Small intestine (tissue), 7 donors: Measurements from ENCODE around the gene BCAR3. TPM values are rescaled to one million over a fixed set of nuclear protein-coding genes. Genes with fewer than 3 reads are reported as not detected.
"Not testable (repeated sequence)": the region's sequence is repeated elsewhere in the genome, so short reads cannot be mapped to it uniquely, and the experiment has no call there.

Experiments
- DNase-seq, 2 donors: peaks; one replicate each; pipeline versions ENCODE4 v3.0.0 to v3.0.0-alpha.2; 2013
- FAIRE-seq: peaks from 2 replicates; lab custom pipeline; 2012; peaks lifted over from hg19 to GRCh38; lab: Jason Lieb, UNC
- H3K27ac ChIP-seq, 3 donors: one replicate each; pipeline ENCODE4 v1.5.1; 2013; ENCODE audit warnings: low read length in 2 of 3, mild to moderate bottlenecking in 2 of 3, control low read depth in 1 of 3, inconsistent platforms in 1 of 3, low read depth in 1 of 3, moderate library complexity in 1 of 3
- H3K27me3 ChIP-seq, 3 donors: one replicate each; pipeline ENCODE4 v1.6.1; 2013; ENCODE audit warnings: low read length in 3 of 3, inconsistent platforms in 1 of 3; ENCODE audit not compliant: control insufficient read depth in 3 of 3, insufficient read depth in 3 of 3
- H3K36me3 ChIP-seq, 3 donors: one replicate each; pipeline ENCODE4 v1.6.1; 2013; ENCODE audit warnings: low read length in 3 of 3, inconsistent platforms in 1 of 3, low read depth in 1 of 3, mild to moderate bottlenecking in 1 of 3, moderate library complexity in 1 of 3; ENCODE audit not compliant: control insufficient read depth in 3 of 3, insufficient read depth in 2 of 3
- H3K4me1 ChIP-seq, 3 donors: one replicate each; pipeline ENCODE4 v1.6.1; 2013; ENCODE audit warnings: low read length in 2 of 3, inconsistent platforms in 1 of 3, low read depth in 1 of 3, mild to moderate bottlenecking in 1 of 3, moderate library complexity in 1 of 3; ENCODE audit not compliant: control insufficient read depth in 3 of 3, insufficient read depth in 2 of 3
- H3K4me3 ChIP-seq, 3 donors: one replicate each; pipeline ENCODE4 v1.5.1; 2013; ENCODE audit warnings: low read length in 3 of 3, control low read depth in 1 of 3, inconsistent platforms in 1 of 3, low read depth in 1 of 3, mild to moderate bottlenecking in 1 of 3, moderate library complexity in 1 of 3
- H3K9me3 ChIP-seq, 2 donors: one replicate each; pipeline ENCODE4 v1.6.1; 2013; ENCODE audit warnings: low read depth in 1 of 2, low read length in 1 of 2; ENCODE audit not compliant: control insufficient read depth in 2 of 2, insufficient read depth in 1 of 2
- WGBS, 3 donors: extraction: QIAGEN DNeasy Blood & Tissue Kit; methylation state at CpG; one replicate each; pipeline ENCODE4 v1.1.7; 2013; 5-methylcytosine and 5-hydroxymethylcytosine counted together
- polyA plus RNA-seq, 4 donors: library from polyadenylated mRNA; stranded (reverse) in 3 of 4; unstranded in 1 of 4; fragments of 200-250 nt in 3 of 4; fragments of 120-200 nt in 1 of 4; gene quantifications; one replicate each; pipeline versions ENCODE4 v1.2.1 to v1.2.3, GENCODE V29; 2013
- donor health status: healthy with polysubstance abuse.
- donor health status: control.
- donor health status: control.
- donor health status: Bipolar disorder and iron deficiency.
- donor health status: healthy.

The BCAR3 gene
- polyA plus RNA-seq, 4 donors: 15.9 to 26.2 (median 20.1) TPM

DNA sequence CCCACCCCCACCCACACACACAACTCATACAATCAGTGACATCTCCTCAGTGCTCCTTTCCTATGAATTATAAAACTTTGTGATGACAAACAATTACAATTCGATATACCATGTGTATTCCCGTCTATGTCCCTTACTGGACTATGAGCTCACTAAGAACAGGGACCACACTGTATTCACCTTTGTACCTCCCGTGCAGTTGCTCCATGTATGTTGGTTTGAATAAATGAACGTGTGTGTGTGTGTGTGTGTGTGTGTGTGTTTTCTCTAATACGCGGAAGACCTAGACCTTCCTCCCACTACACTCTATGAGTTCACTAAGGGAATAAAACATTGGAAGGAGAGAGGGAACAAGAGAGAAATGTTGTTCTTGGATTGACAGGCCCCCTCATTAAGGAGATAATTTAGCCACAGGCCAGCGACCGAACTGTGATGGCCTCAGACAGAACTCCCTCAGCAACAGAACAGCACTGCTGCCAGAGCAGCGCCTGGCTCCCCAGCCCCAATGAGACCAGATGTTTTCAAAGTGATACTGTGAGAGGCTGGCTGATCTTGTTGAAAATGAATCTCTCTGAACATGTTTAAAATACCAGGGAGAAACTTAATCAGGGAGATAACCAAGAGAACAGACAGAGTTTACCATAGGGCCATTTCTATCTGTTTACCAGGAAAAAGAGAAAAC lies 21.7 kb downstream of the BCAR3 start:
- peak in 1 of 2 donors; percentile 65 for DNase-seq
- Histone ChIP-seq H3K4me1 (peaks cover 0 to 33% (median 0%) of the 10 kb centered on the region in 3 donors), H3K4me3 (no peak overlapping the region), H3K9me3 (no peaks in the 10 kb centered on the region), H3K27ac (peak overlapping the region in 1 of 3 donors; percentile 79), H3K27me3 (no peaks in the 10 kb centered on the region), H3K36me3 (no peaks in the 10 kb centered on the region)
- no peak for FAIRE-seq
- 78 to 89% (median 85%) methylated on average over 9 of the region's 9 CpGs for WGBS, 3 donors

DNA sequence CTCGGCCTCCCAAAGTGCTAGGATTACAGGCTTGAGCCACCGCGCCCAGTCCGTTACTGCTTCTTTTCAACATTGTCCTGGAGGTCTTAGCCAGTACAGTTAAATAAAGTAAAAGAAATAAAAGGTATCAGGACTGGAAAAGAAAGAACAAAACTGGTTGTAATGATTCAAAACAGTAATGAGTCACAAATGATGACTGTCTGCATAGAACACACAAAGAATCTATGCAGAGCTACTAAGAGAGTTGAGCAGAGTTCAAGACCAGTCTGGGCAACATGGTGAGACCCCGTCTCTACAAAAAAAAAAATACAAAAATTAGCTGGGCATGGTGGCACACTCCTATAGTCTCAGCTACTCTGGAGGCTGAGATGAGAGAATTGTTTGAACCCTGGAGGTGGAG lies 23.4 kb downstream of the BCAR3 start:
- Histone ChIP-seq H3K4me3 (no peak overlapping the region), H3K27ac (no peak overlapping the region), H3K4me1 (peaks cover 0 to 23% (median 0%) of the 10 kb centered on the region in 3 donors), H3K36me3 (peaks cover 0 to 3% (median 0%) of the 10 kb centered on the region in 3 donors), H3K9me3 (no peaks in the 10 kb centered on the region), H3K27me3 (no peaks in the 10 kb centered on the region)
- no peak for FAIRE-seq
- DNase-seq: no peak
- WGBS, 3 donors: 95 to 97% (median 96%) methylated on average over 5 of the region's 5 CpGs

- no peak for FAIRE-seq
- no peaks in the 10 kb centered on the region for H3K9me3 ChIP-seq
- 30 to 70% (median 47%) methylated on average over 5 of the region's 5 CpGs for WGBS, 3 donors
- H3K4me1 ChIP-seq: peaks cover 0 to 14% (median 0%) of the 10 kb centered on the region in 3 donors
- no peaks in the 10 kb centered on the region for H3K27me3 ChIP-seq
- peak; percentile 42 to 74 for DNase-seq
- H3K4me3 ChIP-seq: no peak overlapping the region
- H3K27ac ChIP-seq: peak overlapping the region in 1 of 3 donors; percentile 9
- peaks cover 0 to 3% (median 0%) of the 10 kb centered on the region in 3 donors for H3K36me3 ChIP-seq
Measured at GRCh38 chr1:93656491-93656890, 25.1 kb downstream of the BCAR3 start.

GRCh38 chr1:93653656-93654055 lies 28.0 kb downstream of the BCAR3 start:
- H3K27me3 ChIP-seq: no peaks in the 10 kb centered on the region
- no peak for FAIRE-seq
- peaks cover 0 to 3% (median 0%) of the 10 kb centered on the region in 3 donors for H3K36me3 ChIP-seq
- no peaks in the 10 kb centered on the region for H3K9me3 ChIP-seq
- 94 to 95% (median 94%) methylated on average over 5 to 6 of the region's 6 CpGs for WGBS, 3 donors
- H3K27ac ChIP-seq: no peak overlapping the region
- H3K4me3 ChIP-seq: no peak overlapping the region
- peaks cover 0 to 5% (median 0%) of the 10 kb centered on the region in 3 donors for H3K4me1 ChIP-seq
- no peak for DNase-seq

- no peak for FAIRE-seq
- no peak for DNase-seq
- H3K27ac ChIP-seq: no peak overlapping the region
- H3K36me3 ChIP-seq: peaks cover 0 to 3% (median 0%) of the 10 kb centered on the region in 3 donors
- H3K27me3 ChIP-seq: no peaks in the 10 kb centered on the region
- no peaks in the 10 kb centered on the region for H3K9me3 ChIP-seq
- no peak overlapping the region for H3K4me3 ChIP-seq
- 66 to 89% (median 84%) methylated on average over 7 of the region's 7 CpGs for WGBS, 3 donors
- peaks cover 0 to 5% (median 0%) of the 10 kb centered on the region in 3 donors for H3K4me1 ChIP-seq
Measured at GRCh38 chr1:93652323-93652949, 29.2 kb downstream of the BCAR3 start.

DNA sequence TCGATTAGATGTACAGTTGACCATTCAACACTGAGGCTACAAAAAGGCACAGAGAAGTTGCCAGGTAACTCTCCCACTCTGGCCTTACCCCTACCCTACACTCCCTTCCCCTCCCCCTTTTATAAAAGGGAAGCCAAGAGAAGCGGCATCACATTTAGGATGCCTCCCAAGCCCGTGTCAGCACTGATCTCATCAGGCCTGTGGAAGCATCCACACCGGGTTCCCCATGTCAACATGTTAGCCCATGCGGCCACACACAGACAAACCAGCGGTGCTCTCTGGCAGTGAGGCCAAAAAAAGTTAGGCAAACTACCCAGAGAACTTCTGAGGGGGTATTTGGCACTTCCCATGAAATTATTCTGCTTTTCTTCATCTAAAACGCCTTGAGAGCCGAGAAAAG lies 29.9 kb downstream of the BCAR3 start:
- H3K36me3 ChIP-seq: peaks cover 0 to 3% (median 0%) of the 10 kb centered on the region in 3 donors
- 90 to 97% (median 94%) methylated on average over 8 of the region's 8 CpGs for WGBS, 3 donors
- H3K4me1 ChIP-seq: peaks cover 0 to 2% (median 0%) of the 10 kb centered on the region in 3 donors
- no peak overlapping the region for H3K4me3 ChIP-seq
- H3K27ac ChIP-seq: no peak overlapping the region
- no peaks in the 10 kb centered on the region for H3K27me3 ChIP-seq
- H3K9me3 ChIP-seq: no peaks in the 10 kb centered on the region
- DNase-seq (no peak), FAIRE-seq (no peak)

DNA sequence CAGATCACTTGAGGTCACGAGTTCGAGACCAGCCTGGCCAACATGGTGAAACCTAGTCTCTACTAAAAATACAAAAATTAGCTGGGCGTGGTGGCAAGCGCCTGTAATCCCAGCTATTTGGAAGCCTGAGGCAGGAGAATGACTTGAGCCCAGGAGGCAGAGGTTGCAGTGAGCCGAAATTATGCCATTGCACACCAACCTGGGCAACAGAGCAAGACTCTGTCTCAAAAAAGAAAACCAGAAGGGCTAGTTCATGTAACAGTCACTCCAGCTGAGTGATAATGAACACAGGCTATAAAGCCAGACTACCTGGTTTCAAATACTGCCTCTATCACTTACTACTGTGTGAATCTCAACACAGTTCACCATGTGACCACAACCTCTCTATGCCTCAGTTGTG lies 31.5 kb downstream of the BCAR3 start:
- FAIRE-seq, DNase-seq, H3K27me3 ChIP-seq, H3K27ac ChIP-seq, H3K36me3 ChIP-seq, H3K4me1 ChIP-seq, H3K4me3 ChIP-seq, H3K9me3 ChIP-seq: not testable (repeated sequence)
- WGBS, 3 donors: 94 to 98% (median 97%) methylated on average over 5 of the region's 5 CpGs

GRCh38 chr1:93649231-93649630 lies 32.4 kb downstream of the BCAR3 start:
- no peak for FAIRE-seq
- H3K36me3 ChIP-seq: peaks cover 0 to 2% (median 0%) of the 10 kb centered on the region in 3 donors
- no peaks in the 10 kb centered on the region for H3K9me3 ChIP-seq
- H3K27me3 ChIP-seq: no peaks in the 10 kb centered on the region
- no peak overlapping the region for H3K27ac ChIP-seq
- no peak for DNase-seq
- no peak overlapping the region for H3K4me3 ChIP-seq
- H3K4me1 ChIP-seq: no peaks in the 10 kb centered on the region
